Mesenchymal stem cell (in vitro differentiated cells and primary cell): ENCODE data around the gene INS.

Experiments
- DNase-seq: peaks from one replicate; pipeline ENCODE4 v3.0.0-alpha.2; 2013
- H2AFZ ChIP-seq: one replicate; pipeline ENCODE4 v1.6.1; 2013; ENCODE audit warnings: low read depth, mild to moderate bottlenecking, control low read depth, inconsistent platforms, low read length, moderate library complexity
- H2AK5ac ChIP-seq: 2 replicates; pipeline ENCODE4 v1.6.1; 2013; ENCODE audit warnings: low read length, moderate library complexity, mild to moderate bottlenecking, inconsistent platforms; ENCODE audit not compliant: severe bottlenecking
- H2BK120ac ChIP-seq: one replicate; pipeline ENCODE4 v1.6.1; 2013; ENCODE audit warnings: low read depth, mild to moderate bottlenecking, inconsistent platforms, low read length, moderate library complexity
- H2BK12ac ChIP-seq, 2 experiments: one replicate each; pipeline ENCODE4 v1.6.1; 2013; ENCODE audit warnings: inconsistent platforms in 2 of 2, low read length in 2 of 2, mild to moderate bottlenecking in 2 of 2, moderate library complexity in 2 of 2, control low read depth in 1 of 2
- H2BK15ac ChIP-seq: one replicate; pipeline ENCODE4 v1.6.1; 2013; ENCODE audit warnings: mild to moderate bottlenecking, low read depth, inconsistent platforms; ENCODE audit not compliant: poor library complexity, severe bottlenecking
- H2BK5ac ChIP-seq: 2 replicates; pipeline ENCODE4 v1.6.1; 2013; ENCODE audit warnings: low read depth, mild to moderate bottlenecking, low read length, control low read depth, inconsistent platforms; ENCODE audit not compliant: poor library complexity, severe bottlenecking
- H3K14ac ChIP-seq, 2 experiments: one replicate each; pipeline ENCODE4 v1.6.1; 2013; ENCODE audit warnings: inconsistent platforms in 2 of 2, low read length in 2 of 2, control low read depth in 1 of 2, mild to moderate bottlenecking in 1 of 2, moderate library complexity in 1 of 2
- H3K18ac ChIP-seq, 2 experiments: one replicate each; pipeline ENCODE4 v1.6.1; 2013; ENCODE audit warnings: inconsistent platforms in 2 of 2, low read length in 2 of 2, control low read depth in 1 of 2, low read depth in 1 of 2, mild to moderate bottlenecking in 1 of 2
- H3K23ac ChIP-seq, 2 experiments: one replicate each; pipeline ENCODE4 v1.6.1; 2013; ENCODE audit warnings: inconsistent platforms in 2 of 2, low read length in 2 of 2, mild to moderate bottlenecking in 2 of 2, moderate library complexity in 2 of 2, control low read depth in 1 of 2
- H3K27ac ChIP-seq: 2 replicates; pipeline ENCODE4 v1.5.1; 2013; ENCODE audit warnings: mild to moderate bottlenecking, moderate library complexity, low read length, control low read depth, inconsistent platforms; ENCODE audit not compliant: poor library complexity, severe bottlenecking
- H3K27me3 ChIP-seq, 2 experiments: 2 replicates each; pipeline versions ENCODE4 v1.6.1 to v1.7.0; 2013; ENCODE audit warnings: low read length in 2 of 2, mild to moderate bottlenecking in 2 of 2, moderate library complexity in 2 of 2, control low read depth in 1 of 2, inconsistent platforms in 1 of 2; ENCODE audit not compliant: control insufficient read depth in 1 of 2, insufficient read depth in 1 of 2
- H3K36me3 ChIP-seq, 2 experiments: 2 replicates each; pipeline versions ENCODE4 v1.6.1 to v1.7.0; 2013; ENCODE audit warnings: low read length in 2 of 2, control low read depth in 1 of 2, inconsistent platforms in 1 of 2, low read depth in 1 of 2, mild to moderate bottlenecking in 1 of 2; ENCODE audit not compliant: insufficient read depth in 2 of 2, control insufficient read depth in 1 of 2
- H3K4ac ChIP-seq, 2 experiments: one replicate each; pipeline ENCODE4 v1.6.1; 2013; ENCODE audit warnings: inconsistent platforms in 2 of 2, low read length in 2 of 2, mild to moderate bottlenecking in 2 of 2, moderate library complexity in 2 of 2, control low read depth in 1 of 2, low read depth in 1 of 2
- H3K4me1 ChIP-seq: 2 replicates; pipeline ENCODE4 v1.6.1; 2013; ENCODE audit warnings: low read depth, low read length, control low read depth; ENCODE audit not compliant: control insufficient read depth, insufficient read depth
- H3K4me2 ChIP-seq: 2 replicates; pipeline ENCODE4 v1.6.1; 2013; ENCODE audit warnings: low read length, mild to moderate bottlenecking, inconsistent platforms; ENCODE audit not compliant: poor library complexity, severe bottlenecking
- H3K4me3 ChIP-seq, 2 experiments: 2 replicates each; pipeline versions ENCODE4 v1.5.1 to v1.7.0; 2013; ENCODE audit warnings: low read length in 2 of 2, mild to moderate bottlenecking in 2 of 2, control low read depth in 1 of 2, low read depth in 1 of 2; ENCODE audit not compliant: insufficient read depth in 1 of 2
- H3K79me1 ChIP-seq: replicated peaks from 2 replicates; pipeline ENCODE4 v1.6.1; 2013; ENCODE audit warnings: mild to moderate bottlenecking, control low read depth, low read length, inconsistent platforms; ENCODE audit not compliant: poor library complexity, severe bottlenecking
- H3K9ac ChIP-seq: 2 replicates; pipeline ENCODE4 v1.7.0; 2013; ENCODE audit warnings: mild to moderate bottlenecking, low read length, moderate library complexity
- H3K9me3 ChIP-seq: 2 replicates; pipeline ENCODE4 v1.7.0; 2013; ENCODE audit warnings: mild to moderate bottlenecking, low read length; ENCODE audit not compliant: control insufficient read depth
- H4K8ac ChIP-seq: one replicate; pipeline ENCODE4 v1.6.1; 2013; ENCODE audit warnings: inconsistent platforms, mild to moderate bottlenecking, low read length, moderate library complexity
- H4K91ac ChIP-seq: one replicate; pipeline ENCODE4 v1.6.1; 2013; ENCODE audit warnings: mild to moderate bottlenecking, low read length, inconsistent platforms
- WGBS: methylation state at CpG from one replicate; pipeline ENCODE4 v1.1.7; 2013; ENCODE audit warnings: mixed read lengths; 5-methylcytosine and 5-hydroxymethylcytosine counted together

The INS gene

GRCh38 chr11:2132874-2133240, 28.2 kb downstream of the INS start:
- H3K4ac ChIP-seq: no peak overlapping the region
- H2AK5ac ChIP-seq: no peak overlapping the region
- no peak overlapping the region for H4K91ac ChIP-seq
- peaks cover 26% of the 10 kb centered on the region for H3K4me1 ChIP-seq
- no peak overlapping the region for H3K14ac ChIP-seq
- H2BK5ac ChIP-seq: no peak overlapping the region
- no peak overlapping the region for H2BK15ac ChIP-seq
- no peak for DNase-seq
- H3K23ac ChIP-seq: no peak overlapping the region
- no peak overlapping the region for H3K27ac ChIP-seq
- H4K8ac ChIP-seq: no peak overlapping the region
- H3K4me3 ChIP-seq: no peak overlapping the region
- peaks cover 0 to 74% of the 10 kb centered on the region in 2 experiments for H3K27me3 ChIP-seq
- WGBS: 76% methylated on average over 24 of the region's 24 CpGs
- H3K9ac ChIP-seq: no peak overlapping the region
- no peak overlapping the region for H3K4me2 ChIP-seq
- H3K9me3 ChIP-seq: no peaks in the 10 kb centered on the region
- no peak overlapping the region for H3K18ac ChIP-seq
- no peak overlapping the region for H2AFZ ChIP-seq
- H2BK120ac ChIP-seq: no peak overlapping the region
- peaks cover 9% of the 10 kb centered on the region for H3K79me1 ChIP-seq
- no peak overlapping the region for H2BK12ac ChIP-seq
- peaks cover 0 to 53% of the 10 kb centered on the region in 2 experiments for H3K36me3 ChIP-seq

GRCh38 chr11:2132246-2132645, 28.8 kb downstream of the INS start:
- H3K18ac ChIP-seq: no peak overlapping the region

GRCh38 chr11:2131371-2132236, 29.4 kb downstream of the INS start:
- H4K8ac ChIP-seq: no peak overlapping the region
- DNase-seq: no peak
- H4K91ac ChIP-seq: peak overlapping the region; percentile 14
- H3K4me2 ChIP-seq: no peak overlapping the region
- H3K4ac ChIP-seq: no peak overlapping the region
- H3K4me3 ChIP-seq: peak overlapping the region in 1 of 2 experiments; percentile 27
- H2BK120ac ChIP-seq: no peak overlapping the region
- H2BK5ac ChIP-seq: no peak overlapping the region
- no peak overlapping the region for H3K23ac ChIP-seq
- no peaks in the 10 kb centered on the region for H3K9me3 ChIP-seq
- H2BK12ac ChIP-seq: no peak overlapping the region
- H2AFZ ChIP-seq: no peak overlapping the region
- H3K18ac ChIP-seq: peak overlapping the region in 1 of 2 experiments; percentile 0
- no peak overlapping the region for H2AK5ac ChIP-seq
- no peak overlapping the region for H2BK15ac ChIP-seq
- H3K36me3 ChIP-seq: peaks cover 0 to 53% of the 10 kb centered on the region in 2 experiments
- H3K27me3 ChIP-seq: peaks cover 0 to 62% of the 10 kb centered on the region in 2 experiments
- H3K4me1 ChIP-seq: peaks cover 16% of the 10 kb centered on the region
- H3K79me1 ChIP-seq: peaks cover 7% of the 10 kb centered on the region
- 87% methylated on average over 28 of the region's 28 CpGs for WGBS
- H3K9ac ChIP-seq: no peak overlapping the region
- H3K27ac ChIP-seq: no peak overlapping the region
- H3K14ac ChIP-seq: peak overlapping the region in 1 of 2 experiments; percentile 56

More at GRCh38 chr11:2132246-2132645, 28.8 kb downstream of the INS start:
- Histone ChIP-seq H3K27me3 (peaks cover 0 to 68% of the 10 kb centered on the region in 2 experiments), H3K4me3 (no peak overlapping the region), H2BK5ac (no peak overlapping the region), H3K79me1 (peaks cover 9% of the 10 kb centered on the region), H2AK5ac (no peak overlapping the region), H3K4ac (no peak overlapping the region), H2BK12ac (no peak overlapping the region), H4K8ac (no peak overlapping the region), H3K9ac (no peak overlapping the region), H3K23ac (no peak overlapping the region), H3K4me1 (peaks cover 20% of the 10 kb centered on the region), H3K27ac (no peak overlapping the region), H4K91ac (no peak overlapping the region), H2AFZ (no peak overlapping the region), H3K14ac (no peak overlapping the region), H2BK15ac (no peak overlapping the region), H2BK120ac (no peak overlapping the region), H3K4me2 (no peak overlapping the region), H3K36me3 (peaks cover 0 to 53% of the 10 kb centered on the region in 2 experiments), H3K9me3 (no peaks in the 10 kb centered on the region)
- WGBS: 87% methylated on average over 6 of the region's 6 CpGs
- DNase-seq: no peak

DNA sequence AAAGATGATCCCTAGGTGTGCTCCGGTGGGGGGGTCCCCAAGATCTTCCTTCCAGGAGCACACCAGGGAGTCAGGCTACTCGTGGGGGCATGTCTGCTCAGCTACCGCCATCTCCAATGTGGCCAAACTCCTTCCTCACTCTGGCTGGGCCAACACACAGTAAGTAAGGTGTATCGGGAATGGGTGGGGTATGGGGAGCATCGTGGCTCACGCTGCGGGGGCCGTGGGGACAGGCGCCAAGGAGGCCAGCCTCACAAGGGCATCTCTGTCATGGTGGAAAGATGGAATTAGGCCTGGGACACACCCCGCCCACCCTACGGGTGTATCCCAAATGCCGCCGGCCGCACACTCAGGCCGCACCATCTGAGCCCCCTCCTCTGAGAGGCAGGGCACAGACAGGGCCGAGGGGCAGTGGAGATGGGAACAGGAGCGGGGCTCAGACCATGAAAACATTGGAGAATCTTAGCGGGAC, 30.1 kb downstream of the INS start:
- Histone ChIP-seq H3K4me3 (no peak overlapping the region), H2BK5ac (no peak overlapping the region), H2AFZ (no peak overlapping the region), H3K4me1 (peaks cover 9% of the 10 kb centered on the region), H2AK5ac (no peak overlapping the region), H3K27ac (no peak overlapping the region), H2BK15ac (no peak overlapping the region), H3K79me1 (peaks cover 7% of the 10 kb centered on the region), H3K14ac (no peak overlapping the region), H3K18ac (no peak overlapping the region), H3K4ac (no peak overlapping the region), H3K9me3 (no peaks in the 10 kb centered on the region), H4K8ac (no peak overlapping the region), H3K27me3 (peaks cover 0 to 55% of the 10 kb centered on the region in 2 experiments), H4K91ac (no peak overlapping the region), H3K4me2 (no peak overlapping the region), H2BK12ac (no peak overlapping the region), H3K9ac (no peak overlapping the region), H3K23ac (no peak overlapping the region), H3K36me3 (peaks cover 0 to 53% of the 10 kb centered on the region in 2 experiments), H2BK120ac (no peak overlapping the region)
- 91% methylated on average over 17 of the region's 18 CpGs for WGBS
- no peak for DNase-seq
